Suppressor macrophage treated with lipopolysaccharide for 1 hour (primary cell): ENCODE data around the gene BRI3.

Experiments
- DNase-seq, 3 donors: peaks; one replicate each; pipeline ENCODE4 v3.0.0-alpha.2; 2020 to 2022

BRI3 gene

DNA sequence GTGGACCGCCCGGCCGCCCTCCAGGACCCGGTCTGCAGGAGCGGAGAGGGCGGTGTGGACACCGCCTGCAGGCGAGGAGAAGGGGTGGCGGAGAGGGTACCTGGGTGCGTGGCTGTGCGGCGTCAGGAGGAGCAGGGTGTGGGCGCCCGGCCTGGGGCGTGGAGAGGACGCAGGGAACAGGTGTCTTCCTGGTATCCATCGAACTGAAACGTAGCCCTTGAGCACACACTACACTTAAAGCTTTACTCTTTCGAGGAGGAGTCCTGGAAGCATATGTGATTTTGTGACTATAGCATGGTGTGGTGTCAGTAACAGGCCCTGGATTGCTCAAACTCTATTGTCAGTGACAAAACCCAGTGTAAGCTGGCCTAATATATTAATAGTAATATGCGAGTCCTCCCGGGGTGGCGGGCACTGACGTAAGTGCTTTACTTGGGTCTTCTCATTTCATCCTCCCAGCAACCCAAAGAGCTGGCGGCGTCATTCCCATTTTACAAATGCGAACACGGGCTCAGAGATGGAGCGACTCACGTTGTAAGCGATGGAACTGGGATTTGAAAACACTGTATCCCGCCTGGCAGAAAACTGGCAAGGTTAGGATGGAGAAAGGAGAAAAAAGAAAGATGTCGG lies 28.9 kb upstream of the BRI3 start:
- DNase-seq: no peak

DNA sequence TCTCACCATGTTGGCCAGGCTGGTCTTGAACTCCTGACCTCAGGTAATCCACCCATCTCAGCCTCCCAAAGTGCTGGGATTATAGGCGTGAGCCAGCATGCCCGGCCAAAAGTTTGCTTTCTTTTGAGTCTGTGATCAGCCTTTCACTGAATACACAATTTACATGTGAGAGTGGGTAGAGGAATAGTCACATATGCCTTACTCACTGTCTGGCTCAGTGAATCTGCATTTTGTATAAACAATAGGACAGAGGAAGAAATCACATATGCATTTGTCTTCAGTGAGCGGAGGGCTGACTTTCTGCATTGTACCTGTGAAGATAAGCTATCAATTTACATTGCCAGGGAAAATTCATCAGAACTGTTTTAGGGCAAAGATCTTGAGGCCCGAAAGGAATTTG lies 27.0 kb upstream of the BRI3 start:
- no peak for DNase-seq

- peak in 1 of 3 donors; percentile 22 for DNase-seq
Observed at GRCh38 chr7:98254951-98255610, 26.4 kb upstream of the BRI3 start.

- DNase-seq: no peak
Observed at GRCh38 chr7:98256431-98256830, 25.1 kb upstream of the BRI3 start.

- no peak for DNase-seq
Observed at GRCh38 chr7:98257701-98258100, 23.8 kb upstream of the BRI3 start.

GRCh38 chr7:98265841-98266271 lies 15.6 kb upstream of the BRI3 start:
- DNase-seq: no peak

GRCh38 chr7:98266840-98267239 lies 14.6 kb upstream of the BRI3 start:
- peak; percentile 49 to 57 (median 52) for DNase-seq

DNA sequence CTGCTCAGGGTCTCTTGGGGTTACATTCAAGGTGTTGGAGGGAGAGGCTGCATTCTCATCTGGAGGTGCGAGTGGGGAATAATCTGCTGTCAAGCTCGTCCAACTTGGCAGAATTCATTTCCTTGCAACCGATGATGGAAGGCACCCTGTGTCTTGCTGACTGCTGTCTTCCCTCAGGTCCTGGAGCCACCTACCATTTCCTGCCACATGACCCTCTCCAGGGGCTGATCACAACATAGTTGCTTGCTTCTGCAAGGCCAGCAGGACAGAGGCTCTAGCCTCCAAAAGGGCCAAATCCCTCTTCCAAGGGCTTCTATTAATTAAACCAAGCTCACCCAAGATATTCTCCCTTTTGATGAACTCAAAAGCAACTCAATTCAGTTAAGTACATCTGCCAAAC lies 14.2 kb upstream of the BRI3 start:
- peak in 2 of 3 donors; percentile 41 for DNase-seq

DNA sequence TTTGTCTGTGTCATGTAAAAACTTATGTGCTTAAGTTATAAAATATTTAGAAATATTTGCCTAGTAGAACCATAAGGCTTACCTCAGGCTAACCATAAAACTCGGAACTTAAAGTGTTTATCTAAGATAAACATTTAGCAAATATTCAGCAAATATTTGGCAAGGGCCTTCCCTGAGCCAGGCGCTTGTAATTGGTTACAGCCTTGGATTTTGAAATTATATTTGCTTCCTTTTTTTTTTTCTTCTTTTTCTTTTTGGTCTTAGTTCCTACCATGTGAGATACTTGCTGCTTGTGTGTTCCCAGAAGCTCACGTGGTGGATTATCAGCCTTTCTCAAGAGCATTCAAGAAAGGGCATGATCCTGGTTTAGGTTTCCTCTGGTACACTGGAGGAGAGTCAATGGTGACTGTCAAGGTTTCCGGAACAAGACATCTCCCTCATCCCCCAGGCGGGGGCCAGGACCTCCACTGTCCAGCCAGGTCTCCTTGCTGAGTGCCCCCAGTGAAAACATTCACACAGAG lies 5.2 kb upstream of the BRI3 start:
- peak; percentile 64 to 76 (median 75) for DNase-seq

- DNase-seq: no peak
Observed at GRCh38 chr7:98278408-98278807, 3.1 kb upstream of the BRI3 start.

GRCh38 chr7:98278936-98279335 lies 2.5 kb upstream of the BRI3 start:
- DNase-seq: no peak

GRCh38 chr7:98280296-98280695 lies 1.2 kb upstream of the BRI3 start:
- DNase-seq: no peak

- peak; percentile 61 to 74 (median 66) for DNase-seq
Observed at GRCh38 chr7:98281757-98282606, 496 bp downstream of the BRI3 start.

DNA sequence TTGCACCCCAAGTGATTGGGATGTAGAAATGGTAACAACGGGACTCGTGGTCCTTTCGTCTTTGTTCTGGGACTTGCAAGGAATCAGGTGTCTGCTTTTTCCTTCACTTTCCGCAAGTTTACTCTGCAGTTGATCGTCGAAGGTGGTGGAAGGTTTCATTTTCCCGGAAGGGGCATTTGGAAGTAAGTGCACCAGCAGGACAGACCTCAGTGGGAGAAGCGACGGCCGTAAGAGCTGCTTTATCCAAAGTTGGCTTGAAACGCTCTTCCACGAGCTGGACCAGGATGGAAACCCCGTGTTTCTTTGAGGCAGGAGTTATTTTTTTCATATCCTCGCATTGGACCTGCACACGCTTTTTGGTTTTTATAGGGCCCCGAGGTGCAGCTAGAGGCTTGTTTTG lies 1.2 kb downstream of the BRI3 start:
- no peak for DNase-seq

DNA sequence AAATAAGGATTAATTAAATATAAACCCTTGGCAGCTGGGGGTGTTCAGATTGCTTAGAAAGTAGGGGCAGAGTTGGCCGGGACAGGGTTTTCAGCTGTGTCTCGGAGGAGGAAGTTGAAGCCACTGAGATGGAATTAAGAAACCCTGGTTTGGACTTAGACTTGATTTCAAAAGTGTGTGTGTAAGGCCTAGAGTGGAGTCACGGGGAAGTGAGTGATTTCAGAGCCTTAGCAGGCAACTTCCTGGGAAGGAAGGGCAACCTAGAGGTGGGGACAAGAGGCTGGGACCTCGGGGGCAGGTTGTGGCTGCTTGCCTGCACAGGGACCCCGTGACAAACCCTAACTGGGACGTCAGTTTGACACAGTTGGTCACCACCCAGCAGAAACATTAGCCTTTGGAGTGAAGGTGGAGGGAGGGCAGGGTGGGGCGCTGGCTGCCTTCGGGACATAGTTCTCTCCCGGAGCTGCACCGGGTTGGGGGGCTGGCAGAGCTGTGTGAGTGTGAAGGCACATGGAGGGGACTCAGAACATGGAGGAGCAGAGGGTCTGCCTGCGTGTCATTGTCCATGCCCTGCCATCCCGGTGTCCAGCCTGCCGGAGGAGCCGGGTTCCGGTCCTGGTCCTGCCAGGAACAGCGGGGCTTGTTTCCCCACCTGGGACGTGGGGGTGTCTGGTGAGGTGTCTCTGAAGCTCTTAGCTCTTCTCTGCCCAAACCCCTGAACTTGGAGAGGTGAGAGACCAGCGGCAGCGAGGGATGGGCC lies 1.8 kb downstream of the BRI3 start:
- DNase-seq: peak; percentile 89 to 94 (median 94)

GRCh38 chr7:98283887-98284222 lies 2.4 kb downstream of the BRI3 start:
- no peak for DNase-seq

- DNase-seq: peak; percentile 73 to 82 (median 80)
Observed at GRCh38 chr7:98284335-98285036, 3.0 kb downstream of the BRI3 start.

- no peak for DNase-seq
Observed at GRCh38 chr7:98285157-98286092, 3.9 kb downstream of the BRI3 start.

GRCh38 chr7:98286093-98286539 lies 4.6 kb downstream of the BRI3 start:
- DNase-seq: peak; percentile 91 to 95 (median 92)

GRCh38 chr7:98286701-98287485 lies 5.4 kb downstream of the BRI3 start:
- DNase-seq: no peak
